K562 (cell line): ENCODE measurements around the gene EGFL7. TPM values are rescaled to one million over a fixed set of nuclear protein-coding genes. Genes with fewer than 3 reads are reported as not detected.

Experiments used
- ATAC-seq: fragments of 200-7000 bp; cut with Tn5 transposase; 3 replicates; pipeline ENCODE4 v1.9.1; 2020; ENCODE audit warnings: moderate library complexity
- BruUV-seq: library from RNA; stranded (reverse); fragments of 400-500 nt; replicated peaks from 2 replicates; lab custom pipeline; 2021; lab: Mats Ljungman, UMichigan
- CTCF ChIA-PET: fragments of 300-600 bp; formaldehyde crosslinking; extraction: SDS; loops from one replicate; lab custom pipeline; 2021; ENCODE audit warnings: low intra/inter-chr PET ratio; lab: Yijun Ruan, JAX
- POLR2A ChIA-PET: fragments of 300-600, 350-650 bp; sonication (Branson Sonifier 250); formaldehyde crosslinking; extraction: SDS; loops from one replicate; lab custom pipeline; 2021; ENCODE audit warnings: antibody characterized with exemption, inconsistent platforms; lab: Yijun Ruan, JAX
- DNase-seq, 4 experiments: peaks; one replicate each; pipeline versions ENCODE4 v3.0.0 to v3.0.0-alpha.2; 2011 to 2018; ENCODE audit warnings: low spot score in 3 of 4, mixed read lengths in 3 of 4; ENCODE audit errors: extremely low read depth in 1 of 4
- FAIRE-seq: peaks from 2 replicates; lab custom pipeline; 2011; peaks lifted over from hg19 to GRCh38; lab: Jason Lieb, UNC
- H2AFZ ChIP-seq: 2 replicates; pipeline ENCODE4 v1.6.0; 2011; ENCODE audit warnings: low read depth, low read length, control low read depth, inconsistent platforms
- H3K27ac ChIP-seq: fragments of 200-600 bp; 3 replicates; pipeline ENCODE4 v1.8.0; 2011; ENCODE audit warnings: low read depth, mild to moderate bottlenecking, control low read depth, inconsistent platforms, low read length, moderate library complexity, mixed read lengths; ENCODE audit errors: extremely low read depth
- H3K27me3 ChIP-seq, 2 experiments: fragments of 300-600 bp in 1 of 2; 2 replicates in 1 of 2; 3 replicates in 1 of 2; pipeline versions ENCODE4 v1.6.0 to v1.8.0; 2011; ENCODE audit warnings: inconsistent platforms in 2 of 2, low read length in 2 of 2, mild to moderate bottlenecking in 1 of 2, mixed read lengths in 1 of 2, moderate library complexity in 1 of 2; ENCODE audit not compliant: control insufficient read depth in 2 of 2, insufficient read depth in 2 of 2
- H3K36me3 ChIP-seq: fragments of 300-600 bp; 3 replicates; pipeline ENCODE4 v1.8.0; 2011; ENCODE audit warnings: mild to moderate bottlenecking, low read length, inconsistent platforms; ENCODE audit not compliant: control insufficient read depth, insufficient read depth
- H3K4me1 ChIP-seq, 2 experiments: fragments of 200-600 bp in 1 of 2; replicated peaks in 1 of 2; 2 replicates in 1 of 2; 3 replicates in 1 of 2; pipeline versions ENCODE4 v1.5.1 to v1.8.0; 2011; ENCODE audit warnings: inconsistent platforms in 2 of 2, low read length in 2 of 2, mild to moderate bottlenecking in 1 of 2, mixed read lengths in 1 of 2, moderate library complexity in 1 of 2; ENCODE audit not compliant: control insufficient read depth in 2 of 2, insufficient read depth in 2 of 2
- H3K4me2 ChIP-seq: 2 replicates; pipeline ENCODE4 v1.6.1; 2011; ENCODE audit warnings: low read length, control low read depth, inconsistent platforms, mixed read lengths; ENCODE audit not compliant: insufficient read depth
- H3K4me3 ChIP-seq: fragments of 200-600 bp; sonication (generic), shearing (Covaris generic); 2 replicates; pipeline ENCODE4 v1.5.1; 2016; ENCODE audit warnings: control low read depth, inconsistent platforms
- H3K79me2 ChIP-seq: fragments of 200-600 bp; 3 replicates; pipeline ENCODE4 v1.8.0; 2011; ENCODE audit warnings: low read length, inconsistent platforms; ENCODE audit not compliant: control insufficient read depth, insufficient read depth
- H3K9ac ChIP-seq, 2 experiments: 2 replicates each; pipeline versions ENCODE4 v1.6.0 to v1.6.1; 2011; ENCODE audit warnings: low read depth in 2 of 2, low read length in 2 of 2, control low read depth in 1 of 2, inconsistent platforms in 1 of 2, mild to moderate bottlenecking in 1 of 2, mixed read lengths in 1 of 2; ENCODE audit not compliant: insufficient read depth in 1 of 2
- H3K9me1 ChIP-seq: one replicate; pipeline ENCODE4 v1.6.0; 2011; ENCODE audit warnings: inconsistent platforms, mild to moderate bottlenecking, low read length, moderate library complexity; ENCODE audit not compliant: control insufficient read depth, insufficient read depth
- H3K9me3 ChIP-seq: replicated peaks from 2 replicates; pipeline ENCODE4 v1.5.1; 2011; ENCODE audit warnings: low read depth, low read length, inconsistent platforms; ENCODE audit not compliant: control insufficient read depth, insufficient read depth
- H4K20me1 ChIP-seq: replicated peaks from 2 replicates; pipeline ENCODE4 v1.6.1; 2011; ENCODE audit warnings: low read length, inconsistent platforms, mixed read lengths; ENCODE audit not compliant: control insufficient read depth, insufficient read depth
- CTCF ChIP-seq, 3 experiments: IDR thresholded peaks in 2 of 3; conservative IDR thresholded peaks in 1 of 3; 2 replicates each; pipeline ENCODE4 v1.5.1; 2011 to 2012; ENCODE audit warnings: low read length in 3 of 3, mild to moderate bottlenecking in 3 of 3, control low read depth in 2 of 3, improper control_type of control experiment in 1 of 3, inconsistent platforms in 1 of 3, low read depth in 1 of 3, mixed read lengths in 1 of 3, moderate library complexity in 1 of 3; ENCODE audit not compliant: insufficient read depth in 2 of 3
- DIDO1 ChIP-seq: fragments of 450-650 bp; IDR thresholded peaks from 2 replicates; pipeline ENCODE4 v1.6.1; 2016; ENCODE audit warnings: low read depth, missing biosample characterization, missing genetic modification characterization
- FUS ChIP-seq: fragments of 200-400 bp; formaldehyde crosslinking; optimal IDR thresholded peaks from 2 replicates; pipeline ENCODE3; 2017; ENCODE audit warnings: low read depth, low read length
- KDM1A ChIP-seq, 2 experiments: fragments of 450-650 bp; IDR thresholded peaks; 2 replicates each; pipeline ENCODE4 v1.6.1; 2016; ENCODE audit warnings: mild to moderate bottlenecking in 2 of 2
- NR1H2 ChIP-seq: sonication (generic); formaldehyde crosslinking; IDR thresholded peaks from 2 replicates; pipeline ENCODE4 v1.4.0; 2020; ENCODE audit warnings: mild to moderate bottlenecking, missing genetic modification reagents
- RAD21 ChIP-seq, 2 experiments: fragments of 250-450 bp in 1 of 2; fragments of 450-650 bp in 1 of 2; sonication (Bioruptor Pico) in 1 of 2; formaldehyde crosslinking in 1 of 2; IDR thresholded peaks in 1 of 2; conservative IDR thresholded peaks in 1 of 2; 2 replicates each; pipeline versions ENCODE4 v1.4.0 to v1.8.0; 2020 to 2022; ENCODE audit warnings: mild to moderate bottlenecking in 2 of 2, moderate library complexity in 1 of 2
- RCOR1 ChIP-seq, 2 experiments: IDR thresholded peaks; 2 replicates each; pipeline ENCODE4 v1.6.1; 2012; ENCODE audit warnings: low read depth in 2 of 2, low read length in 2 of 2, borderline replicate concordance in 1 of 2, improper control_type of control experiment in 1 of 2
- SMARCA4 ChIP-seq: fragments of 450-650 bp; IDR thresholded peaks from 2 replicates; pipeline ENCODE4 v1.6.1; 2016
- TCF3 ChIP-seq: sonication (generic); formaldehyde crosslinking; IDR thresholded peaks from 2 replicates; pipeline ENCODE4 v1.4.0; 2020; ENCODE audit warnings: mild to moderate bottlenecking, missing genetic modification reagents
- ZNF76 ChIP-seq: fragments of 250-450 bp; sonication (Bioruptor Pico); IDR thresholded peaks from 2 replicates; pipeline ENCODE4 v1.4.0; 2020; ENCODE audit warnings: mild to moderate bottlenecking, moderate library complexity, borderline replicate concordance
- ZSCAN29 ChIP-seq: fragments of 450-650 bp; IDR thresholded peaks from 2 replicates; pipeline ENCODE4 v1.6.1; 2017
- WGBS: fragments of 100-300 bp; shearing (Covaris generic); methylation state at CpG from one replicate; pipeline ENCODE4 v1.1.6; 2016; ENCODE audit warnings: low coverage, mixed read lengths; ENCODE audit not compliant: insufficient coverage; ENCODE audit errors: missing lambda C conversion rate; 5-methylcytosine and 5-hydroxymethylcytosine counted together
- in situ Hi-C: fragments of 300-500 bp; cut with MboI; formaldehyde crosslinking; loops from 4 replicates; pipeline ENCODE4 v1.15.0; 2018; ENCODE audit warnings: inconsistent platforms, mixed read lengths
- intact Hi-C: fragments of 100-400 bp; cut with micrococcal nuclease; formaldehyde crosslinking; loops from 2 replicates; pipeline ENCODE4 v1.14.2; 2022
- polyA plus RNA-seq, 8 experiments: library from polyadenylated mRNA; depleted of rRNA in 4 of 8; stranded (reverse) in 5 of 8; unstranded in 3 of 8; fragments of >200 nt; fragmentation: Nextera tagmentation in 2 of 8; fragmentation: Illumina TruSeq in 1 of 8; extraction: Ambion mirVana in 2 of 8; extraction: Trizol in 1 of 8; gene quantifications; 2 replicates each; pipeline versions ENCODE4 v1.2.1 to v1.2.3, GENCODE V29; 2011 to 2014; ENCODE audit warnings: inconsistent platforms in 1 of 8, missing spikeins in 1 of 8
- total RNA-seq, 7 experiments: library from RNA; depleted of rRNA in 6 of 7; stranded (reverse); fragments of >200 nt in 6 of 7; fragmentation: Illumina TruSeq in 2 of 7; extraction: Trizol in 2 of 7; gene quantifications; 2 replicates each; pipeline versions ENCODE4 v1.2.1 to v1.2.3, GENCODE V29; 2011 to 2021; ENCODE audit warnings: low replicate concordance in 1 of 7
- TF ChIP-seq, protein P1 (sequence below): sonication (generic); formaldehyde crosslinking; IDR thresholded peaks from 2 replicates; pipeline ENCODE4 v1.8.1; 2023; ENCODE audit warnings: mild to moderate bottlenecking, missing genetic modification reagents
- TF ChIP-seq, protein P2 (sequence below): fragments of 200-800 bp; sonication (Bioruptor generic); IDR thresholded peaks from 2 replicates; pipeline ENCODE4 v1.6.1; 2017; ENCODE audit warnings: missing genetic modification characterization, missing compliant biosample characterization

Gene EGFL7
- total and polyA plus RNA-seq, 9 of the 15 experiments (the other 6 are each of a cell fraction or from before 2014, with no cell fraction given), result 1.5 to 286 (median 55.5) TPM

GRCh38 chr9:136626740-136627642 lies 35.7 kb upstream of the EGFL7 start:
- WGBS, result 21% methylated on average over 15 of the region's 25 CpGs
- peaks cover 0 to 84% of the 10 kb centered on the region in 2 experiments; a peak in 4 of 5 replicates for H3K4me1 ChIP-seq
- no peak overlapping the region for H3K4me2 ChIP-seq
- H3K9ac ChIP-seq, result 0 out of 4 replicates have a peak overlapping the region, but pooled peaks of 1 of the 2 experiments have one; percentile 48
- no peak for ATAC-seq
- in situ Hi-C loops, result loop anchor here (5.0 to 25.0 kb wide), 2 partner anchors 135 to 290 kb away; partner anchors contain the start of gene GPSM1
- DNase-seq, result peak in 2 of 4 experiments; percentile 62 to 63
- FAIRE-seq, result no peak
- intact Hi-C loops, result loop anchor here (10.0 kb wide), 1 partner anchor 82 kb away; the partner anchor contains the start of gene NOTCH1
- no peaks in the 10 kb centered on the region for H3K9me1 ChIP-seq
- no peak overlapping the region for H3K27ac ChIP-seq
- no peak overlapping the region for H3K4me3 ChIP-seq
- H3K36me3 ChIP-seq, result no peaks in the 10 kb centered on the region
- H3K79me2 ChIP-seq, result no peaks in the 10 kb centered on the region
- peaks cover 0 to 12% of the 10 kb centered on the region in 2 experiments; a peak in 2 of 5 replicates for H3K27me3 ChIP-seq
- peaks cover 4% of the 10 kb centered on the region for H3K9me3 ChIP-seq
- POLR2A ChIA-PET, result interaction anchor here (1.1 to 1.8 kb wide), 5 partner anchors 8 to 209 kb away, joined by 3 to 5 read pairs (median 3); no protein-coding TSS in a partner anchor
- no peak overlapping the region for H2AFZ ChIP-seq
- CTCF ChIA-PET, result interaction anchor here (2.5 kb wide), 1 partner anchor 139 kb away, joined by 12 read pairs; no protein-coding TSS in a partner anchor
- BruUV-seq, result no TSS peak
- peaks cover 12% of the 10 kb centered on the region; the same call in 1 of the 2 replicates for H4K20me1 ChIP-seq
- 0 out of 6 replicates have a peak, but pooled peaks of 1 of the 3 experiments have one; percentile 26 for TF ChIP-seq CTCF (IDR thresholded peaks at IDR 0.05 in 2 of 3, conservative IDR thresholded peaks at IDR 0.05 in 1 of 3; ENCODE audit: insufficient read depth in 2 of 3, low read depth in 1 of 3, low read length in 3 of 3)
- TF ChIP-seq, protein P1, sequence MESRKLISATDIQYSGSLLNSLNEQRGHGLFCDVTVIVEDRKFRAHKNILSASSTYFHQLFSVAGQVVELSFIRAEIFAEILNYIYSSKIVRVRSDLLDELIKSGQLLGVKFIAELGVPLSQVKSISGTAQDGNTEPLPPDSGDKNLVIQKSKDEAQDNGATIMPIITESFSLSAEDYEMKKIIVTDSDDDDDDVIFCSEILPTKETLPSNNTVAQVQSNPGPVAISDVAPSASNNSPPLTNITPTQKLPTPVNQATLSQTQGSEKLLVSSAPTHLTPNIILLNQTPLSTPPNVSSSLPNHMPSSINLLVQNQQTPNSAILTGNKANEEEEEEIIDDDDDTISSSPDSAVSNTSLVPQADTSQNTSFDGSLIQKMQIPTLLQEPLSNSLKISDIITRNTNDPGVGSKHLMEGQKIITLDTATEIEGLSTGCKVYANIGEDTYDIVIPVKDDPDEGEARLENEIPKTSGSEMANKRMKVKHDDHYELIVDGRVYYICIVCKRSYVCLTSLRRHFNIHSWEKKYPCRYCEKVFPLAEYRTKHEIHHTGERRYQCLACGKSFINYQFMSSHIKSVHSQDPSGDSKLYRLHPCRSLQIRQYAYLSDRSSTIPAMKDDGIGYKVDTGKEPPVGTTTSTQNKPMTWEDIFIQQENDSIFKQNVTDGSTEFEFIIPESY, result peak; percentile 90
- TF ChIP-seq FUS, result no peak
- no peak for TF ChIP-seq NR1H2 (CRISPR knock-in tag)
- TF ChIP-seq RCOR1 (IDR thresholded peaks at IDR 0.05; ENCODE audit: borderline replicate concordance in 1 of 2, low read depth in 2 of 2, low read length in 2 of 2), result peak in 1 of 2 experiments; percentile 85; a peak in 2 of 4 replicates
- no peak for TF ChIP-seq DIDO1 (tag)
- TF ChIP-seq ZSCAN29, result no peak
- TF ChIP-seq SMARCA4, result no peak
- peak; percentile 26; the same call in 1 of the 2 replicates for TF ChIP-seq TCF3 (CRISPR knock-in tag)
- 0 out of 4 replicates have a peak, but pooled peaks of 1 of the 2 experiments have one; percentile 14 for TF ChIP-seq KDM1A (IDR thresholded peaks at IDR 0.05)
- TF ChIP-seq ZNF76 (CRISPR knock-in tag), result no peak
- TF ChIP-seq, protein P2, sequence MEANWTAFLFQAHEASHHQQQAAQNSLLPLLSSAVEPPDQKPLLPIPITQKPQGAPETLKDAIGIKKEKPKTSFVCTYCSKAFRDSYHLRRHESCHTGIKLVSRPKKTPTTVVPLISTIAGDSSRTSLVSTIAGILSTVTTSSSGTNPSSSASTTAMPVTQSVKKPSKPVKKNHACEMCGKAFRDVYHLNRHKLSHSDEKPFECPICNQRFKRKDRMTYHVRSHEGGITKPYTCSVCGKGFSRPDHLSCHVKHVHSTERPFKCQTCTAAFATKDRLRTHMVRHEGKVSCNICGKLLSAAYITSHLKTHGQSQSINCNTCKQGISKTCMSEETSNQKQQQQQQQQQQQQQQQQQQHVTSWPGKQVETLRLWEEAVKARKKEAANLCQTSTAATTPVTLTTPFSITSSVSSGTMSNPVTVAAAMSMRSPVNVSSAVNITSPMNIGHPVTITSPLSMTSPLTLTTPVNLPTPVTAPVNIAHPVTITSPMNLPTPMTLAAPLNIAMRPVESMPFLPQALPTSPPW (CRISPR knock-in tag), result peak; percentile 55
- TF ChIP-seq RAD21 (CRISPR knock-in tag; conservative IDR thresholded peaks at IDR 0.05 in 1 of 2, IDR thresholded peaks at IDR 0.05 in 1 of 2), result peak in 1 of 2 experiments; percentile 4; a peak in 1 of 4 replicates
